IMR-90 (cell line): Measurements from ENCODE around the gene BRPF1. TPM values are rescaled to one million over a fixed set of nuclear protein-coding genes. Genes with fewer than 3 reads are reported as not detected.

Experiments
- ATAC-seq: fragments of 200-7000 bp; cut with Tn5 transposase; 2 replicates; pipeline ENCODE4 v1.9.1; 2020; ENCODE audit warnings: low read depth, mild to moderate bottlenecking, moderate library complexity
- BruUV-seq: library from RNA; stranded (reverse); fragments of 400-500 nt; replicated peaks from 2 replicates; lab custom pipeline; 2021; lab: Mats Ljungman, UMichigan
- CTCF ChIA-PET: fragments of 300-600 bp; formaldehyde crosslinking; extraction: SDS; loops from one replicate; lab custom pipeline; 2021; ENCODE audit warnings: antibody characterized with exemption; lab: Yijun Ruan, JAX
- POLR2A ChIA-PET: fragments of 300-600 bp; sonication (Branson Sonifier 250); formaldehyde crosslinking; loops from one replicate; lab custom pipeline; 2022; ENCODE audit warnings: antibody characterized with exemption; ENCODE audit not compliant: unreplicated experiment; lab: Charles Lee
- DNase-seq: peaks from one replicate; pipeline ENCODE4 v3.0.0; 2013
- H2AFZ ChIP-seq: replicated peaks from 2 replicates; pipeline ENCODE3; 2013; ENCODE audit warnings: low read length, mild to moderate bottlenecking; ENCODE audit not compliant: poor library complexity
- H2AK5ac ChIP-seq: 2 replicates; pipeline ENCODE4 v1.6.1; 2013; ENCODE audit warnings: low read depth, low read length, inconsistent platforms
- H2AK9ac ChIP-seq: replicated peaks from 2 replicates; pipeline ENCODE3; 2013; ENCODE audit warnings: mild to moderate bottlenecking, low read depth, low read length, moderate library complexity; ENCODE audit not compliant: poor library complexity
- H2BK120ac ChIP-seq: 2 replicates; pipeline ENCODE4 v1.6.1; 2013; ENCODE audit warnings: low read depth, low read length, inconsistent platforms
- H2BK15ac ChIP-seq: 3 replicates; pipeline ENCODE4 v1.6.1; 2013; ENCODE audit warnings: low read depth, low read length, inconsistent platforms
- H2BK20ac ChIP-seq: 2 replicates; pipeline ENCODE4 v1.6.1; 2013; ENCODE audit warnings: low read depth, mild to moderate bottlenecking, inconsistent platforms, low read length, moderate library complexity
- H2BK5ac ChIP-seq: 2 replicates; pipeline ENCODE4 v1.6.1; 2013; ENCODE audit warnings: mild to moderate bottlenecking, low read depth, low read length, inconsistent platforms; ENCODE audit not compliant: poor library complexity, severe bottlenecking
- H3K14ac ChIP-seq: replicated peaks from 2 replicates; pipeline ENCODE4 v1.6.1; 2013; ENCODE audit warnings: low read depth, low read length, inconsistent platforms
- H3K18ac ChIP-seq: 2 replicates; pipeline ENCODE4 v1.6.1; 2013; ENCODE audit warnings: low read depth, low read length, control low read depth
- H3K23ac ChIP-seq: 2 replicates; pipeline ENCODE4 v1.6.1; 2013; ENCODE audit warnings: low read depth, low read length, inconsistent platforms
- H3K27ac ChIP-seq: 2 replicates; pipeline ENCODE4 v1.5.1; 2013; ENCODE audit warnings: mild to moderate bottlenecking, control low read depth, low read length; ENCODE audit not compliant: insufficient read depth
- H3K27me3 ChIP-seq: 2 replicates; pipeline ENCODE4 v1.6.1; 2013; ENCODE audit warnings: low read length; ENCODE audit not compliant: control insufficient read depth, insufficient read depth
- H3K36me3 ChIP-seq: 2 replicates; pipeline ENCODE4 v1.6.1; 2013; ENCODE audit warnings: low read length, mixed read lengths; ENCODE audit not compliant: control insufficient read depth, insufficient read depth
- H3K4ac ChIP-seq: 2 replicates; pipeline ENCODE4 v1.6.1; 2013; ENCODE audit warnings: low read depth, low read length, inconsistent platforms
- H3K4me1 ChIP-seq: 2 replicates; pipeline ENCODE4 v1.6.1; 2013; ENCODE audit warnings: low read length, mixed read lengths; ENCODE audit not compliant: control insufficient read depth, insufficient read depth
- H3K4me2 ChIP-seq: 2 replicates; pipeline ENCODE4 v1.6.1; 2013; ENCODE audit warnings: low read depth, mild to moderate bottlenecking, control low read depth, low read length, moderate library complexity
- H3K4me3 ChIP-seq: 2 replicates; pipeline ENCODE4 v1.5.1; 2013; ENCODE audit warnings: low read depth, mild to moderate bottlenecking, control low read depth, low read length, moderate library complexity; ENCODE audit not compliant: insufficient read depth
- H3K56ac ChIP-seq: 2 replicates; pipeline ENCODE4 v1.6.1; 2013; ENCODE audit warnings: low read length, inconsistent platforms; ENCODE audit not compliant: insufficient read depth; ENCODE audit errors: extremely low read depth
- H3K79me1 ChIP-seq, 2 experiments: 2 replicates each; pipeline ENCODE4 v1.6.1; 2013; ENCODE audit warnings: low read length in 2 of 2, inconsistent platforms in 1 of 2, low read depth in 1 of 2
- H3K9ac ChIP-seq: 2 replicates; pipeline ENCODE4 v1.6.1; 2013; ENCODE audit warnings: low read depth, low read length, control low read depth
- H3K9me1 ChIP-seq: 2 replicates; pipeline ENCODE4 v1.6.1; 2013; ENCODE audit warnings: low read length, inconsistent platforms; ENCODE audit not compliant: insufficient read depth
- H3K9me3 ChIP-seq: 2 replicates; pipeline ENCODE4 v1.6.1; 2013; ENCODE audit warnings: low read length; ENCODE audit not compliant: control insufficient read depth, insufficient read depth
- H4K20me1 ChIP-seq: 2 replicates; pipeline ENCODE4 v1.6.1; 2013; ENCODE audit warnings: low read length, inconsistent platforms; ENCODE audit not compliant: insufficient read depth
- H4K5ac ChIP-seq: 2 replicates; pipeline ENCODE4 v1.6.1; 2013; ENCODE audit warnings: mild to moderate bottlenecking, low read depth, low read length, control low read depth
- H4K8ac ChIP-seq, 2 experiments: 2 replicates each; pipeline ENCODE4 v1.6.1; 2013; ENCODE audit warnings: low read depth in 2 of 2, low read length in 2 of 2, control low read depth in 1 of 2, inconsistent platforms in 1 of 2
- H4K91ac ChIP-seq: 2 replicates; pipeline ENCODE4 v1.6.1; 2013; ENCODE audit warnings: low read depth, low read length, inconsistent platforms; ENCODE audit not compliant: insufficient read depth
- CEBPB ChIP-seq: IDR thresholded peaks from 2 replicates; pipeline ENCODE4 v1.6.1; 2012; ENCODE audit warnings: low read depth, low read length, improper control_type of control experiment
- ELK1 ChIP-seq: fragments of 150-350 bp; IDR thresholded peaks from 2 replicates; pipeline ENCODE4 v1.6.1; 2016; ENCODE audit warnings: low read depth, mild to moderate bottlenecking, low read length, moderate library complexity, borderline replicate concordance
- MAZ ChIP-seq: IDR thresholded peaks from 2 replicates; pipeline ENCODE4 v1.6.1; 2012; ENCODE audit warnings: low read depth, mild to moderate bottlenecking, low read length, improper control_type of control experiment, moderate library complexity, borderline replicate concordance
- NFE2L2 ChIP-seq: fragments of 150-350 bp; IDR thresholded peaks from 2 replicates; pipeline ENCODE4 v1.6.1; 2016; ENCODE audit warnings: low read depth, mild to moderate bottlenecking, low read length
- RAD21 ChIP-seq: IDR thresholded peaks from 2 replicates; pipeline ENCODE4 v1.6.1; 2012; ENCODE audit warnings: low read length, improper control_type of control experiment
- RCOR1 ChIP-seq: IDR thresholded peaks from 2 replicates; pipeline ENCODE4 v1.6.1; 2012; ENCODE audit warnings: mild to moderate bottlenecking, low read length, improper control_type of control experiment; ENCODE audit not compliant: insufficient replicate concordance
- SMC3 ChIP-seq: fragments of 150-350 bp; IDR thresholded peaks from 2 replicates; pipeline ENCODE4 v1.6.1; 2016; ENCODE audit warnings: low read depth, mild to moderate bottlenecking, antibody characterized with exemption, low read length, moderate library complexity
- WGBS, 2 experiments: methylation state at CpG; one replicate each; pipeline versions ENCODE4 v1.1.5 to v1.1.7; 2013; ENCODE audit warnings: missing lambda C conversion rate in 2 of 2; ENCODE audit not compliant: insufficient read length in 1 of 2; ENCODE audit errors: extremely low coverage in 2 of 2; 5-methylcytosine and 5-hydroxymethylcytosine counted together
- dilution Hi-C: fragments of 300-500 bp; cut with HindIII; formaldehyde crosslinking; loops from one replicate; pipeline ENCODE4 v1.14.3; 2018; ENCODE audit warnings: low sequenced_read_pairs; ENCODE audit not compliant: unreplicated experiment
- in situ Hi-C: fragments of 300-500 bp; cut with MboI; formaldehyde crosslinking; loops from 3 replicates; pipeline ENCODE4 v1.14.3; 2019; ENCODE audit warnings: low sequenced_read_pairs, inconsistent platforms, mixed read lengths
- intact Hi-C: fragments of 100-400 bp; cut with micrococcal nuclease; formaldehyde crosslinking; loops from 2 replicates; pipeline ENCODE4 v1.10.0; 2022
- polyA plus RNA-seq, 3 experiments: library from polyadenylated mRNA; depleted of rRNA; stranded (reverse); fragments of >200 nt; gene quantifications; 2 replicates each; pipeline ENCODE4 v1.2.3, GENCODE V29; 2012; ENCODE audit warnings: low replicate concordance in 1 of 3
- total RNA-seq: library from RNA; depleted of rRNA; stranded (reverse); fragments of >200 nt; gene quantifications from 2 replicates; pipeline ENCODE4 v1.2.3, GENCODE V29; 2012
- TF ChIP-seq, protein P1 (sequence below): conservative IDR thresholded peaks from 2 replicates; pipeline ENCODE4 v1.5.1; 2012; ENCODE audit warnings: mild to moderate bottlenecking, low read depth, low read length, improper control_type of control experiment
- TF ChIP-seq, protein P2 (sequence below): fragments of 150-350 bp; IDR thresholded peaks from 2 replicates; pipeline ENCODE4 v1.6.1; 2017; ENCODE audit warnings: mild to moderate bottlenecking, antibody characterized with exemption, low read length, low read depth

BRPF1 gene
- total and polyA plus RNA-seq, 2 of the 4 experiments (the other 2 are of a cell fraction) = 13.6 to 15.6 TPM

DNA sequence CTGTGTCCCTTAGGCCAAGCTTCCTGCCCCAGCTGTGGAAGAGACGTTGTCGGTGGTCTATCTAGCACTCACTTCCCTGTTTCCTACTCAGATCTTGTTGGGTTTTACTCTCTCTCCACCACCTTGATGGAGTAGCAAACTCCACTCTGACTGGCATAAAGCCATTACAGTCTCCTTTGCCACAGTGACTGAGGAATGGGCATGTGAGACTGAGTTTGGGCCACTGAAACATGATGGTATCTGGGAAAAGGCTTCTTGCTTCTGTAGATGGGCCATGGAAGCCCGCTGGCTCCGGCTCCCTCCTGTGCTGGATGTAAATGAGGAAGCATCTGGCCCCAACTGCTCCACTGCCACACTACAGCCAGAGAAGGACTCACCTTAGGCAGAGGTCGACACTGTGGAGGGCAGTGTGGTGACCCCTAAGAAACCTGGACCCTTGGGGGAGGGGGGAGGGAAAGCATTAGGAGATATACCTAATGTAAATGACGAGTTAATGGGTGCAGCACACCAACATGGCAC is 47.6 kb downstream of the BRPF1 start:
- in situ Hi-C loops = no loop called here
- no peak for ATAC-seq
- no peak overlapping the region for H4K5ac ChIP-seq
- no TSS peak for BruUV-seq
- H3K27me3 ChIP-seq = no peaks in the 10 kb centered on the region
- no peak overlapping the region for H2BK5ac ChIP-seq
- no peak overlapping the region for H3K18ac ChIP-seq
- no peaks in the 10 kb centered on the region for H3K9me3 ChIP-seq
- H4K8ac ChIP-seq = no peak overlapping the region
- no peak overlapping the region for H4K91ac ChIP-seq
- no peak overlapping the region for H2AK5ac ChIP-seq
- peak overlapping the region; percentile 47 for H2AK9ac ChIP-seq
- DNase-seq = no peak
- WGBS, 2 experiments = no CpG with 5 or more reads among the region's 6 CpGs
- intact Hi-C loops = no loop called here
- H2BK20ac ChIP-seq = peak overlapping the region; percentile 41; the same call in 1 of the 2 replicates
- no peak overlapping the region for H3K4me2 ChIP-seq
- H3K27ac ChIP-seq = no peak overlapping the region
- dilution Hi-C loops = no loop called here
- H4K20me1 ChIP-seq = no peaks in the 10 kb centered on the region
- no peak overlapping the region for H3K4me3 ChIP-seq
- TF ChIP-seq RCOR1 = no peak
- TF ChIP-seq, protein P1, sequence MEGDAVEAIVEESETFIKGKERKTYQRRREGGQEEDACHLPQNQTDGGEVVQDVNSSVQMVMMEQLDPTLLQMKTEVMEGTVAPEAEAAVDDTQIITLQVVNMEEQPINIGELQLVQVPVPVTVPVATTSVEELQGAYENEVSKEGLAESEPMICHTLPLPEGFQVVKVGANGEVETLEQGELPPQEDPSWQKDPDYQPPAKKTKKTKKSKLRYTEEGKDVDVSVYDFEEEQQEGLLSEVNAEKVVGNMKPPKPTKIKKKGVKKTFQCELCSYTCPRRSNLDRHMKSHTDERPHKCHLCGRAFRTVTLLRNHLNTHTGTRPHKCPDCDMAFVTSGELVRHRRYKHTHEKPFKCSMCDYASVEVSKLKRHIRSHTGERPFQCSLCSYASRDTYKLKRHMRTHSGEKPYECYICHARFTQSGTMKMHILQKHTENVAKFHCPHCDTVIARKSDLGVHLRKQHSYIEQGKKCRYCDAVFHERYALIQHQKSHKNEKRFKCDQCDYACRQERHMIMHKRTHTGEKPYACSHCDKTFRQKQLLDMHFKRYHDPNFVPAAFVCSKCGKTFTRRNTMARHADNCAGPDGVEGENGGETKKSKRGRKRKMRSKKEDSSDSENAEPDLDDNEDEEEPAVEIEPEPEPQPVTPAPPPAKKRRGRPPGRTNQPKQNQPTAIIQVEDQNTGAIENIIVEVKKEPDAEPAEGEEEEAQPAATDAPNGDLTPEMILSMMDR = no peak
- no peak for TF ChIP-seq MAZ
- TF ChIP-seq RAD21 = no peak
- TF ChIP-seq, protein P2, sequence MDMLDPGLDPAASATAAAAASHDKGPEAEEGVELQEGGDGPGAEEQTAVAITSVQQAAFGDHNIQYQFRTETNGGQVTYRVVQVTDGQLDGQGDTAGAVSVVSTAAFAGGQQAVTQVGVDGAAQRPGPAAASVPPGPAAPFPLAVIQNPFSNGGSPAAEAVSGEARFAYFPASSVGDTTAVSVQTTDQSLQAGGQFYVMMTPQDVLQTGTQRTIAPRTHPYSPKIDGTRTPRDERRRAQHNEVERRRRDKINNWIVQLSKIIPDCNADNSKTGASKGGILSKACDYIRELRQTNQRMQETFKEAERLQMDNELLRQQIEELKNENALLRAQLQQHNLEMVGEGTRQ = no peak
- TF ChIP-seq SMC3 = no peak
- no peak for TF ChIP-seq ELK1
- TF ChIP-seq NFE2L2 = no peak
- TF ChIP-seq CEBPB = no peak
- peaks cover 3% of the 10 kb centered on the region for H3K4me1 ChIP-seq
- H3K4ac ChIP-seq = no peak overlapping the region
- H3K56ac ChIP-seq = no peak overlapping the region
- H3K9me1 ChIP-seq = peaks cover 9% of the 10 kb centered on the region; the same call in 1 of the 2 replicates
- no peak overlapping the region for H3K9ac ChIP-seq
- ChIA-PET CTCF (no interaction called here), POLR2A (no interaction called here)
- H2BK120ac ChIP-seq = no peak overlapping the region
- peaks cover 0 to 3% of the 10 kb centered on the region in 2 experiments; a peak in 2 of 4 replicates for H3K79me1 ChIP-seq
- H2AFZ ChIP-seq = no peak overlapping the region
- H3K23ac ChIP-seq = no peak overlapping the region
- H3K36me3 ChIP-seq = peaks cover 27% of the 10 kb centered on the region
- no peak overlapping the region for H2BK15ac ChIP-seq
- H3K14ac ChIP-seq = no peak overlapping the region
